ENCODE data around the gene ATP2B3. TPM values are rescaled to one million over a fixed set of nuclear protein-coding genes. Genes with fewer than 3 reads are reported as not detected.

ATP2B3 gene
- under 1 TPM in 1 of 2 experiments, not detected in 1; 0.05 TPM for total RNA-seq

GRCh38 chrX:153517423-153517822 is at the start of gene ATP2B3:
ATP2B3 (plus strand) TSS chrX:153517642; CDS start chrX:153536248, 18,606 bp downstream.
- ChIA-PET POLR2A (no interaction called here), CTCF (interaction anchor here (1.6 kb wide), 1 partner anchor 12 kb away, joined by 3 read pairs; no protein-coding TSS in a partner anchor)
- Mint-ChIP-seq H3K27ac (peak within 1 kb of the TSS; percentile 9), H3K36me3 (ENCODE audit: low read depth) (no peaks in the 10 kb centered on the region), H3K27me3 (peaks cover 20% of the 10 kb centered on the region), H3K4me1 (peaks cover 4% of the 10 kb centered on the region), H3K9me3 (no peaks in the 10 kb centered on the region), H3K4me3 (no peak within 1 kb of the TSS)
- DNase-seq: no peak

GRCh38 chrX:153468008-153468580 is 49.3 kb upstream of the ATP2B3 start:
- no peak for DNase-seq
- H3K36me3 Mint-ChIP-seq (ENCODE audit: low read depth): no peaks in the 10 kb centered on the region
- no peaks in the 10 kb centered on the region for H3K9me3 Mint-ChIP-seq
- H3K4me1 Mint-ChIP-seq: peaks cover 16% of the 10 kb centered on the region
- ChIA-PET POLR2A (no interaction called here), CTCF (interaction anchor here (1.1 to 1.5 kb wide), 2 partner anchors 42 to 436 kb away, joined by 3 read pairs; no protein-coding TSS in a partner anchor)
- no peak overlapping the region for H3K27ac Mint-ChIP-seq
- H3K27me3 Mint-ChIP-seq: no peaks in the 10 kb centered on the region
- H3K4me3 Mint-ChIP-seq: no peak overlapping the region

GRCh38 chrX:153469811-153470410 is 47.5 kb upstream of the ATP2B3 start:
- H3K27ac Mint-ChIP-seq: peak overlapping the region; percentile 89
- H3K36me3 Mint-ChIP-seq (ENCODE audit: low read depth): no peaks in the 10 kb centered on the region
- peak overlapping the region; percentile 79 for H3K4me3 Mint-ChIP-seq
- H3K4me1 Mint-ChIP-seq: peaks cover 21% of the 10 kb centered on the region
- H3K27me3 Mint-ChIP-seq: no peaks in the 10 kb centered on the region
- ChIA-PET POLR2A (no interaction called here), CTCF (interaction anchor here (0.6 to 3.4 kb wide), 7 partner anchors 8 to 438 kb away, joined by 3 to 30 read pairs (median 3); no protein-coding TSS in a partner anchor)
- DNase-seq: peak; percentile 53
- H3K9me3 Mint-ChIP-seq: no peaks in the 10 kb centered on the region

GRCh38 chrX:153470411-153471363 is 46.8 kb upstream of the ATP2B3 start, which contains the start of gene HAUS7:
HAUS7 (minus strand) TSS chrX:153470576; CDS start chrX:153470557, 19 bp downstream.
- peak within 1 kb of the TSS; percentile 89 for H3K27ac Mint-ChIP-seq
- CTCF ChIA-PET: interaction anchor here (0.6 to 3.4 kb wide), 8 partner anchors 9 to 439 kb away, joined by 3 to 30 read pairs (median 3); no protein-coding TSS in a partner anchor
- DNase-seq: peak; percentile 86

GRCh38 chrX:153471663-153472280 is 45.7 kb upstream of the ATP2B3 start:
- Mint-ChIP-seq H3K9me3 (no peaks in the 10 kb centered on the region), H3K4me3 (no peak overlapping the region), H3K27me3 (peaks cover 6% of the 10 kb centered on the region), H3K36me3 (ENCODE audit: low read depth) (no peaks in the 10 kb centered on the region), H3K27ac (no peak overlapping the region), H3K4me1 (peaks cover 24% of the 10 kb centered on the region)
- no peak for DNase-seq
- CTCF ChIA-PET: interaction anchor here (0.5 to 3.4 kb wide), 4 partner anchors 8 to 120 kb away, joined by 3 to 30 read pairs (median 5); no protein-coding TSS in a partner anchor
- POLR2A ChIA-PET: no interaction called here

More at GRCh38 chrX:153470411-153471363, 46.8 kb upstream of the ATP2B3 start, which contains the start of gene HAUS7:
- Mint-ChIP-seq H3K4me3 (peak within 1 kb of the TSS; percentile 79), H3K36me3 (ENCODE audit: low read depth) (no peaks in the 10 kb centered on the region), H3K4me1 (peaks cover 24% of the 10 kb centered on the region), H3K9me3 (no peaks in the 10 kb centered on the region), H3K27me3 (peaks cover 2% of the 10 kb centered on the region)
- POLR2A ChIA-PET: no interaction called here

- no peaks in the 10 kb centered on the region for H3K36me3 Mint-ChIP-seq (ENCODE audit: low read depth)
- no peak for DNase-seq
- no peaks in the 10 kb centered on the region for H3K9me3 Mint-ChIP-seq
- peaks cover 20% of the 10 kb centered on the region for H3K4me1 Mint-ChIP-seq
- peaks cover 6% of the 10 kb centered on the region for H3K27me3 Mint-ChIP-seq
- ChIA-PET CTCF (interaction anchor here (1.3 kb wide), 1 partner anchor 532 kb away, joined by 3 read pairs; no protein-coding TSS in a partner anchor), POLR2A (no interaction called here)
- no peak overlapping the region for H3K4me3 Mint-ChIP-seq
- H3K27ac Mint-ChIP-seq: no peak overlapping the region
These were observed 44.3 kb upstream of the ATP2B3 start for GRCh38 chrX:153473126-153473525.

GRCh38 chrX:153474266-153474665 is 43.2 kb upstream of the ATP2B3 start:
- Mint-ChIP-seq H3K27me3 (peaks cover 6% of the 10 kb centered on the region), H3K4me1 (peaks cover 16% of the 10 kb centered on the region), H3K4me3 (no peak overlapping the region), H3K27ac (no peak overlapping the region), H3K9me3 (no peaks in the 10 kb centered on the region), H3K36me3 (ENCODE audit: low read depth) (no peaks in the 10 kb centered on the region)
- ChIA-PET POLR2A (no interaction called here), CTCF (interaction anchor here (0.8 kb wide), 1 partner anchor 36 kb away, joined by 3 read pairs; no protein-coding TSS in a partner anchor)
- DNase-seq: no peak

- ChIA-PET CTCF (no interaction called here), POLR2A (no interaction called here)
- H3K36me3 Mint-ChIP-seq (ENCODE audit: low read depth): no peaks in the 10 kb centered on the region
- peaks cover 13% of the 10 kb centered on the region for H3K4me1 Mint-ChIP-seq
- no peak overlapping the region for H3K4me3 Mint-ChIP-seq
- peak; percentile 12 for DNase-seq
- no peak overlapping the region for H3K27ac Mint-ChIP-seq
- no peaks in the 10 kb centered on the region for H3K9me3 Mint-ChIP-seq
- H3K27me3 Mint-ChIP-seq: peaks cover 6% of the 10 kb centered on the region
These were observed 42.7 kb upstream of the ATP2B3 start for GRCh38 chrX:153474718-153475117.

GRCh38 chrX:153475271-153475670 is 42.2 kb upstream of the ATP2B3 start:
- DNase-seq: no peak
- Mint-ChIP-seq H3K27me3 (peaks cover 6% of the 10 kb centered on the region), H3K36me3 (ENCODE audit: low read depth) (no peaks in the 10 kb centered on the region), H3K4me1 (peaks cover 13% of the 10 kb centered on the region), H3K9me3 (no peaks in the 10 kb centered on the region), H3K27ac (no peak overlapping the region), H3K4me3 (no peak overlapping the region)
- CTCF ChIA-PET: no interaction called here
- POLR2A ChIA-PET: no interaction called here

GRCh38 chrX:153475751-153476281 is 41.6 kb upstream of the ATP2B3 start:
- Mint-ChIP-seq H3K4me1 (peaks cover 13% of the 10 kb centered on the region), H3K27me3 (peaks cover 6% of the 10 kb centered on the region), H3K27ac (no peak overlapping the region), H3K36me3 (ENCODE audit: low read depth) (no peaks in the 10 kb centered on the region), H3K9me3 (no peaks in the 10 kb centered on the region), H3K4me3 (no peak overlapping the region)
- no peak for DNase-seq
- ChIA-PET CTCF (no interaction called here), POLR2A (no interaction called here)

- CTCF ChIA-PET: interaction anchor here (0.5 kb wide), 1 partner anchor 122 kb away, joined by 3 read pairs; no protein-coding TSS in a partner anchor
- Mint-ChIP-seq H3K4me3 (no peak overlapping the region), H3K36me3 (ENCODE audit: low read depth) (no peaks in the 10 kb centered on the region), H3K27ac (no peak overlapping the region), H3K27me3 (peaks cover 6% of the 10 kb centered on the region), H3K4me1 (peaks cover 8% of the 10 kb centered on the region), H3K9me3 (no peaks in the 10 kb centered on the region)
- POLR2A ChIA-PET: no interaction called here
- no peak for DNase-seq
These were observed 40.6 kb upstream of the ATP2B3 start for GRCh38 chrX:153476666-153477363.
